OCI-LY7 (cell line): ENCODE data around the gene APCDD1.

ENCODE experiments used
- CTCF ChIP-seq: fragments of 200-600 bp; sonication (generic); conservative IDR thresholded peaks from 2 replicates; pipeline ENCODE4 v1.5.1; 2014; ENCODE audit warnings: mild to moderate bottlenecking, antibody characterized with exemption, low read length, moderate library complexity, mixed read lengths
- EZH2phosphoT487 ChIP-seq: fragments of 200-600 bp; sonication (generic); IDR thresholded peaks from 2 replicates; pipeline ENCODE4 v1.6.1; 2018; ENCODE audit warnings: low read depth, borderline replicate concordance, mild to moderate bottlenecking, mixed run types, antibody characterized with exemption, low read length, moderate library complexity, mixed read lengths

- no peak for TF ChIP-seq CTCF
- no peak for TF ChIP-seq EZH2phosphoT487
Measured at GRCh38 chr18:10530852-10531251, 76.4 kb downstream of the APCDD1 start.
